ENCODE data around the gene SESN1. TPM values are rescaled to one million over a fixed set of nuclear protein-coding genes. Genes with fewer than 3 reads are reported as not detected.

Gene SESN1
- total RNA-seq, 2 donors from 2014 or later, result 26.2 to 63.1 TPM

GRCh38 chr6:109095036-109095834, 589 bp upstream of the SESN1 start, which contains the start of gene CEP57L1:
TSS of gene CEP57L1 (plus strand) at chr6:109095507. CDS start at chr6:109145222, 49,715 bp downstream.
- peak within 1 kb of the TSS; percentile 89 to 98 for H3K27ac ChIP-seq
- no peaks in the 10 kb centered on the region for H3K36me3 ChIP-seq
- H3K4me3 ChIP-seq, result peak within 1 kb of the TSS; percentile 90
- H3K9me3 ChIP-seq, result no peaks in the 10 kb centered on the region
- ATAC-seq (ENCODE audit: insufficient number of reproducible peaks, low FRiP score, low read depth) (peak; percentile 78), DNase-seq (ENCODE audit: low spot score) (peak; percentile 92)
- H3K27me3 ChIP-seq (replicated peaks; ENCODE audit: insufficient read depth), result no peaks in the 10 kb centered on the region
- H3K4me1 ChIP-seq (ENCODE audit: control insufficient read depth in 1 of 2, low read depth in 2 of 2), result peaks cover 11 to 28% of the 10 kb centered on the region in 2 donors
- no peak for TF ChIP-seq CTCF (IDR thresholded peaks at IDR 0.05)

GRCh38 chr6:109093732-109094415, 772 bp downstream of the SESN1 start:
- no peak for TF ChIP-seq CTCF (IDR thresholded peaks at IDR 0.05)
- Histone ChIP-seq H3K9me3 (no peaks in the 10 kb centered on the region), H3K36me3 (no peaks in the 10 kb centered on the region), H3K27ac (peak overlapping the region; percentile 89 to 98), H3K27me3 (replicated peaks; ENCODE audit: insufficient read depth) (no peaks in the 10 kb centered on the region), H3K4me1 (ENCODE audit: control insufficient read depth in 1 of 2, low read depth in 2 of 2) (peaks cover 14 to 41% of the 10 kb centered on the region in 2 donors), H3K4me3 (peak overlapping the region; percentile 90)
- ATAC-seq (ENCODE audit: insufficient number of reproducible peaks, low FRiP score, low read depth), result no peak
- no peak for DNase-seq (ENCODE audit: low spot score)

GRCh38 chr6:109092074-109092473, 2.6 kb downstream of the SESN1 start:
- peak overlapping the region; percentile 90 for H3K4me3 ChIP-seq
- no peaks in the 10 kb centered on the region for H3K36me3 ChIP-seq
- no peaks in the 10 kb centered on the region for H3K27me3 ChIP-seq (replicated peaks; ENCODE audit: insufficient read depth)
- no peak for TF ChIP-seq CTCF (IDR thresholded peaks at IDR 0.05)
- no peaks in the 10 kb centered on the region for H3K9me3 ChIP-seq
- no peak for DNase-seq (ENCODE audit: low spot score)
- ATAC-seq (ENCODE audit: insufficient number of reproducible peaks, low FRiP score, low read depth), result no peak
- peaks cover 19 to 58% of the 10 kb centered on the region in 2 donors for H3K4me1 ChIP-seq (ENCODE audit: control insufficient read depth in 1 of 2, low read depth in 2 of 2)
- H3K27ac ChIP-seq, result no peak overlapping the region

GRCh38 chr6:109091314-109092024, 3.2 kb downstream of the SESN1 start:
- Histone ChIP-seq H3K4me3 (peak overlapping the region; percentile 90), H3K9me3 (no peaks in the 10 kb centered on the region), H3K4me1 (ENCODE audit: control insufficient read depth in 1 of 2, low read depth in 2 of 2) (peaks cover 19 to 52% of the 10 kb centered on the region in 2 donors), H3K27ac (no peak overlapping the region), H3K36me3 (no peaks in the 10 kb centered on the region), H3K27me3 (replicated peaks; ENCODE audit: insufficient read depth) (no peaks in the 10 kb centered on the region)
- no peak for ATAC-seq (ENCODE audit: insufficient number of reproducible peaks, low FRiP score, low read depth)
- no peak for DNase-seq (ENCODE audit: low spot score)
- TF ChIP-seq CTCF (IDR thresholded peaks at IDR 0.05), result no peak

- Histone ChIP-seq H3K27ac (peak overlapping the region in 1 of 2 donors; percentile 9), H3K4me3 (no peak overlapping the region), H3K36me3 (no peaks in the 10 kb centered on the region), H3K9me3 (no peaks in the 10 kb centered on the region), H3K27me3 (replicated peaks; ENCODE audit: insufficient read depth) (no peaks in the 10 kb centered on the region), H3K4me1 (ENCODE audit: control insufficient read depth in 1 of 2, low read depth in 2 of 2) (peaks cover 19 to 58% of the 10 kb centered on the region in 2 donors)
- ATAC-seq (ENCODE audit: insufficient number of reproducible peaks, low FRiP score, low read depth) (no peak), DNase-seq (ENCODE audit: low spot score) (no peak)
- TF ChIP-seq CTCF (IDR thresholded peaks at IDR 0.05), result no peak
Measured at GRCh38 chr6:109088995-109089394, 5.7 kb downstream of the SESN1 start.
